ENCODE data around the gene CSTB. TPM values are rescaled to one million over a fixed set of nuclear protein-coding genes. Genes with fewer than 3 reads are reported as not detected.

CSTB gene
- total RNA-seq, 1 experiment from 2014 or later = 49.9 TPM

DNA sequence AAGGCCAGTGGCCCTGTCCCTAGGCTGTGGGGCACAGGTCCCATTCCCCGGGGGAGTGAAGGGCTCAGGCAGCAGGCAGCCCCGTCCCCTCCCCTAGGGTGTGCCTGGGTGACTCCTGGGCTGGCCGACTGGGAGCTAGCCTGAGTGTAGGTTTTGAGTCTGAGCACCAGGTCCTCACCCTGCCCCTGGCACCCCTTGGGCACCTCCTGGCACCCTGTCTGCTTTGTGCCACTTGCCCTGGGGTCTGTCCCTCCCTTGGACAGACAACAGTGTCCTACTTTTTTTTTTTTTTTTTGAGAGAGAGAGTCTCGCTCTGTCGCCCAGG is 37.5 kb upstream of the CSTB start:
- TF ChIP-seq, protein P1, sequence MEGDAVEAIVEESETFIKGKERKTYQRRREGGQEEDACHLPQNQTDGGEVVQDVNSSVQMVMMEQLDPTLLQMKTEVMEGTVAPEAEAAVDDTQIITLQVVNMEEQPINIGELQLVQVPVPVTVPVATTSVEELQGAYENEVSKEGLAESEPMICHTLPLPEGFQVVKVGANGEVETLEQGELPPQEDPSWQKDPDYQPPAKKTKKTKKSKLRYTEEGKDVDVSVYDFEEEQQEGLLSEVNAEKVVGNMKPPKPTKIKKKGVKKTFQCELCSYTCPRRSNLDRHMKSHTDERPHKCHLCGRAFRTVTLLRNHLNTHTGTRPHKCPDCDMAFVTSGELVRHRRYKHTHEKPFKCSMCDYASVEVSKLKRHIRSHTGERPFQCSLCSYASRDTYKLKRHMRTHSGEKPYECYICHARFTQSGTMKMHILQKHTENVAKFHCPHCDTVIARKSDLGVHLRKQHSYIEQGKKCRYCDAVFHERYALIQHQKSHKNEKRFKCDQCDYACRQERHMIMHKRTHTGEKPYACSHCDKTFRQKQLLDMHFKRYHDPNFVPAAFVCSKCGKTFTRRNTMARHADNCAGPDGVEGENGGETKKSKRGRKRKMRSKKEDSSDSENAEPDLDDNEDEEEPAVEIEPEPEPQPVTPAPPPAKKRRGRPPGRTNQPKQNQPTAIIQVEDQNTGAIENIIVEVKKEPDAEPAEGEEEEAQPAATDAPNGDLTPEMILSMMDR (IDR thresholded peaks at IDR 0.05; ENCODE audit: insufficient read depth in 1 of 2, low read depth in 1 of 2, low read length in 1 of 2, severe bottlenecking in 1 of 2, unreplicated experiment in 1 of 2) = no peak
- Mint-ChIP-seq H3K27me3 (ENCODE audit: insufficient read depth, unreplicated experiment) (no peaks in the 10 kb centered on the region), H3K4me3 (ENCODE audit: unreplicated experiment) (no peak overlapping the region), H3K4me1 (ENCODE audit: low read depth, unreplicated experiment) (peaks cover 20% of the 10 kb centered on the region), H3K27ac (ENCODE audit: unreplicated experiment) (no peak overlapping the region), H3K9me3 (ENCODE audit: unreplicated experiment) (no peaks in the 10 kb centered on the region), H3K36me3 (ENCODE audit: insufficient read depth, unreplicated experiment) (peaks cover 22% of the 10 kb centered on the region)
- no peak for DNase-seq
- no peak overlapping the region for H3K4me3 ChIP-seq (ENCODE audit: low read depth, low read length)
- no peaks in the 10 kb centered on the region for H3K9me3 ChIP-seq
- POLR2A ChIA-PET = no interaction called here
- no peaks in the 10 kb centered on the region for H3K27me3 ChIP-seq (replicated peaks; ENCODE audit: control insufficient read depth, insufficient read depth, low read length)
- no peaks in the 10 kb centered on the region for H3K36me3 ChIP-seq (ENCODE audit: control insufficient read depth, insufficient read depth, low read length)
- H3K4me1 ChIP-seq = peaks cover 12% of the 10 kb centered on the region
- intact Hi-C loops (cut with micrococcal nuclease; ENCODE audit: unreplicated experiment) = no loop called here
- CTCF ChIA-PET = no interaction called here
- no TSS peak for BruUV-seq (replicated peaks)

DNA sequence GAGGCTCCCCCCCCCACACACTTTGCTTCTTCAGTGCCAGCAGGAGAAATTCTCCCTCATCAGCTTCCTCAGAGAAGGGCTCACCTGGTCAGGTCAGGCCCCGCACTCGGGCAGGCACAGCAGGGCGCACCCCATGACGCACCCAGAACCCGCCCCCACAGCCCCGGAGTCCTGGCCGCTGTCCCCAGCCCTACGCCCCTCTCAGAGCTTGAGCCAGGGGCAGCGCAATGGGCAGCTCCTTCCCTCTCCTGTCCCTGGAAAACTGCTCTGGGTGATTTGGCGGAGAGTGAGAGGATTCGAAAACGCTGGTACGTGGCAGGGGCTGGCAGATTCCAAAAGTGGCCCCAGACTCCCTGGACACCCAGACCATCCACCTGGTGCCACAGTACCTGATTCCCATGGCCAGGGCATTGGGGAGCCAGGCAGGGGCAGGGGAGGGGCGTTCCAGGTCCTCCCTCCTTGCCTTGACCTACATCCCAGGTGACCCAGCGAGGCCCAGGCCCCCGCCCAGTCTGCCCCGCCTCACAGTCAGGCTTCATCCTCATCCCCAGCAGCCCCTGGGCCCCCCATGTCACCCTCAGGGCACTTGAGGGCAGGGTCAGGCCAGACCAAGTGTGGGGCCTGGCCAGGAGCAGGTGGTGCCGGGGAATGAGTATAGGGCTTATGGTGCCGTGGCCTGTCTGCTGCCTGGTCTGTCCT is 37.0 kb upstream of the CSTB start:
- no peaks in the 10 kb centered on the region for H3K27me3 Mint-ChIP-seq (ENCODE audit: insufficient read depth, unreplicated experiment)
- no peak overlapping the region for H3K4me3 Mint-ChIP-seq (ENCODE audit: unreplicated experiment)
- Histone ChIP-seq H3K36me3 (ENCODE audit: control insufficient read depth, insufficient read depth, low read length) (no peaks in the 10 kb centered on the region), H3K4me3 (ENCODE audit: low read depth, low read length) (no peak overlapping the region), H3K4me1 (peaks cover 12% of the 10 kb centered on the region), H3K27me3 (replicated peaks; ENCODE audit: control insufficient read depth, insufficient read depth, low read length) (no peaks in the 10 kb centered on the region), H3K9me3 (no peaks in the 10 kb centered on the region)
- no peak overlapping the region for H3K27ac Mint-ChIP-seq (ENCODE audit: unreplicated experiment)
- BruUV-seq (replicated peaks) = no TSS peak
- TF ChIP-seq, protein P1 (IDR thresholded peaks at IDR 0.05; ENCODE audit: insufficient read depth in 1 of 2, low read depth in 1 of 2, low read length in 1 of 2, severe bottlenecking in 1 of 2, unreplicated experiment in 1 of 2) = no peak
- H3K9me3 Mint-ChIP-seq (ENCODE audit: unreplicated experiment) = no peaks in the 10 kb centered on the region
- intact Hi-C loops (cut with micrococcal nuclease; ENCODE audit: unreplicated experiment) = no loop called here
- ChIA-PET POLR2A (no interaction called here), CTCF (interaction anchor here (0.6 kb wide), 1 partner anchor 17 kb away, joined by 3 read pairs; no protein-coding TSS in a partner anchor)
- no peak for DNase-seq
- H3K36me3 Mint-ChIP-seq (ENCODE audit: insufficient read depth, unreplicated experiment) = peaks cover 22% of the 10 kb centered on the region
- H3K4me1 Mint-ChIP-seq (ENCODE audit: low read depth, unreplicated experiment) = peaks cover 18% of the 10 kb centered on the region

DNA sequence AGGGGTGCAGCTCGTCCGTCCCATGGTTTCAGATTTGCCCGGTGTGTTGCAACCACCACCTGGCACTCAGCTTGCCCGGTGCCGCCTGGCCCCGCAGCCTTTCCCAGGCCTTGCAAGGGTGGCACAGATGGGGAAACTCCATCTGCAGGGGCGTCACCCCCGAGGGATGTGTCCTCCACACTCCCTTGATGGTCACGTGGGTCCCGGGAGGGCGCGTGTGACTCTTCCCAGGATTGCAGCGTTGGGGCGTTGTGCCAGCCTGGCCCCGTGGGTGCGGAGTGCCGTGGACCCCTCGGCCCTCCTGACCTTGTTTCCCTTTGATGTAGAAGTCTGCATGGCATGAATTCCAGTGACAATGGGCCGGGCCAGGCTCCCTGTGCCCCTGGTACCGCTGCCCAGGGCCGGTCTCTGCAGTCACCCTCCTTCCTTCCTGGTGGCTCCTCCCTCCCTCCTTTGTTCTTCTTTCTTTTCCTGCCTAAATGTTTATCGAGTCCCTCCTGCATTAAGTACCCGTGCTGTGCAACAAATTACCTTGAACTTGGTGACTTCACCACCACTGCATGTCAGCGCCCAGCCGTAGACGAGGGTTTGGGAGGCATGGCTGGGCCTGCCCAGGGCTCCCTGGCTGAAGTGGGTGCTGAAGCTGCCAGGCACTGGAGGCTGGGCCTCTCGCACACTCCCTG is 36.2 kb upstream of the CSTB start:
- no peaks in the 10 kb centered on the region for H3K36me3 ChIP-seq (ENCODE audit: control insufficient read depth, insufficient read depth, low read length)
- H3K36me3 Mint-ChIP-seq (ENCODE audit: insufficient read depth, unreplicated experiment) = peaks cover 22% of the 10 kb centered on the region
- H3K27me3 ChIP-seq (replicated peaks; ENCODE audit: control insufficient read depth, insufficient read depth, low read length) = no peaks in the 10 kb centered on the region
- CTCF ChIA-PET = interaction anchor here (1.8 kb wide), 1 partner anchor 163 kb away, joined by 10 read pairs; no protein-coding TSS in a partner anchor
- H3K27ac Mint-ChIP-seq (ENCODE audit: unreplicated experiment) = no peak overlapping the region
- no TSS peak for BruUV-seq (replicated peaks)
- intact Hi-C loops (cut with micrococcal nuclease; ENCODE audit: unreplicated experiment) = no loop called here
- TF ChIP-seq, protein P1 (IDR thresholded peaks at IDR 0.05; ENCODE audit: insufficient read depth in 1 of 2, low read depth in 1 of 2, low read length in 1 of 2, severe bottlenecking in 1 of 2, unreplicated experiment in 1 of 2) = no peak
- no peaks in the 10 kb centered on the region for H3K9me3 Mint-ChIP-seq (ENCODE audit: unreplicated experiment)
- H3K4me3 ChIP-seq (ENCODE audit: low read depth, low read length) = no peak overlapping the region
- no peaks in the 10 kb centered on the region for H3K9me3 ChIP-seq
- POLR2A ChIA-PET = no interaction called here
- H3K4me3 Mint-ChIP-seq (ENCODE audit: unreplicated experiment) = no peak overlapping the region
- no peak for DNase-seq
- H3K27me3 Mint-ChIP-seq (ENCODE audit: insufficient read depth, unreplicated experiment) = no peaks in the 10 kb centered on the region
- H3K4me1 ChIP-seq = peaks cover 12% of the 10 kb centered on the region
- H3K4me1 Mint-ChIP-seq (ENCODE audit: low read depth, unreplicated experiment) = peaks cover 18% of the 10 kb centered on the region
